ENCODE measurements around the gene SCN1B.

SCN1B gene

GRCh38 chr19:35037716-35038622 lies 7.7 kb downstream of the SCN1B start:
- TF ChIP-seq, protein P1, sequence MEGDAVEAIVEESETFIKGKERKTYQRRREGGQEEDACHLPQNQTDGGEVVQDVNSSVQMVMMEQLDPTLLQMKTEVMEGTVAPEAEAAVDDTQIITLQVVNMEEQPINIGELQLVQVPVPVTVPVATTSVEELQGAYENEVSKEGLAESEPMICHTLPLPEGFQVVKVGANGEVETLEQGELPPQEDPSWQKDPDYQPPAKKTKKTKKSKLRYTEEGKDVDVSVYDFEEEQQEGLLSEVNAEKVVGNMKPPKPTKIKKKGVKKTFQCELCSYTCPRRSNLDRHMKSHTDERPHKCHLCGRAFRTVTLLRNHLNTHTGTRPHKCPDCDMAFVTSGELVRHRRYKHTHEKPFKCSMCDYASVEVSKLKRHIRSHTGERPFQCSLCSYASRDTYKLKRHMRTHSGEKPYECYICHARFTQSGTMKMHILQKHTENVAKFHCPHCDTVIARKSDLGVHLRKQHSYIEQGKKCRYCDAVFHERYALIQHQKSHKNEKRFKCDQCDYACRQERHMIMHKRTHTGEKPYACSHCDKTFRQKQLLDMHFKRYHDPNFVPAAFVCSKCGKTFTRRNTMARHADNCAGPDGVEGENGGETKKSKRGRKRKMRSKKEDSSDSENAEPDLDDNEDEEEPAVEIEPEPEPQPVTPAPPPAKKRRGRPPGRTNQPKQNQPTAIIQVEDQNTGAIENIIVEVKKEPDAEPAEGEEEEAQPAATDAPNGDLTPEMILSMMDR (IDR thresholded peaks at IDR 0.05; ENCODE audit: unreplicated experiment in 3 of 3): no peak
- Mint-ChIP-seq H3K27me3 (ENCODE audit: low read depth) (peaks cover 48% of the 10 kb centered on the region), H3K27ac (no peak overlapping the region), H3K9me3 (no peaks in the 10 kb centered on the region), H3K36me3 (ENCODE audit: low read depth) (no peaks in the 10 kb centered on the region), H3K4me1 (peaks cover 6% of the 10 kb centered on the region), H3K4me3 (no peak overlapping the region)

- Mint-ChIP-seq H3K27me3 (ENCODE audit: low read depth) (peaks cover 39% of the 10 kb centered on the region), H3K4me3 (peak overlapping the region in 2 of 3 experiments; percentile 46 to 50), H3K27ac (peak overlapping the region in 1 of 3 experiments; percentile 63), H3K9me3 (no peaks in the 10 kb centered on the region), H3K4me1 (peaks cover 7% of the 10 kb centered on the region), H3K36me3 (ENCODE audit: low read depth) (no peaks in the 10 kb centered on the region)
- TF ChIP-seq, protein P1 (IDR thresholded peaks at IDR 0.05; ENCODE audit: unreplicated experiment in 3 of 3): no peak
These were observed 8.6 kb downstream of the SCN1B start for GRCh38 chr19:35038623-35039512.

- Mint-ChIP-seq H3K36me3 (ENCODE audit: low read depth) (no peaks in the 10 kb centered on the region), H3K4me1 (peaks cover 13% of the 10 kb centered on the region), H3K9me3 (no peaks in the 10 kb centered on the region), H3K4me3 (peak overlapping the region in 2 of 3 experiments; percentile 46 to 69), H3K27ac (peak overlapping the region in 2 of 3 experiments; percentile 70 to 96), H3K27me3 (ENCODE audit: low read depth) (peaks cover 35% of the 10 kb centered on the region)
- TF ChIP-seq, protein P1 (IDR thresholded peaks at IDR 0.05; ENCODE audit: unreplicated experiment in 3 of 3): no peak
These were observed 9.9 kb downstream of the SCN1B start for GRCh38 chr19:35039881-35040825.

- TF ChIP-seq, protein P1 (IDR thresholded peaks at IDR 0.05; ENCODE audit: unreplicated experiment in 3 of 3): no peak
- H3K36me3 Mint-ChIP-seq (ENCODE audit: low read depth): no peaks in the 10 kb centered on the region
- H3K27me3 Mint-ChIP-seq (ENCODE audit: low read depth): peaks cover 37% of the 10 kb centered on the region
- H3K4me3 Mint-ChIP-seq: peak overlapping the region in 1 of 3 experiments; percentile 46
- peaks cover 13% of the 10 kb centered on the region for H3K4me1 Mint-ChIP-seq
- H3K27ac Mint-ChIP-seq: peak overlapping the region in 1 of 3 experiments; percentile 96
- H3K9me3 Mint-ChIP-seq: no peaks in the 10 kb centered on the region
These were observed 10.7 kb downstream of the SCN1B start for GRCh38 chr19:35040826-35041547.

Measured in nephron (organoid).